ENCODE results near the gene HLA-DMB.

HLA-DMB gene

GRCh38 chr6:32969685-32970412, 29.0 kb upstream of the HLA-DMB start:
- peak overlapping the region; percentile 87 for H3K4me3 ChIP-seq (ENCODE audit: low read depth, low read length)
- H3K9me3 ChIP-seq (ENCODE audit: severe bottlenecking): no peaks in the 10 kb centered on the region
- peak; percentile 83 for DNase-seq
- peaks cover 51% of the 10 kb centered on the region for H3K36me3 ChIP-seq
- TF ChIP-seq CTCF (IDR thresholded peaks at IDR 0.05; ENCODE audit: low read depth, low read length): peak; percentile 27; the same call in 1 of the 2 replicates
- peak overlapping the region; percentile 99 for H3K27ac ChIP-seq
- no peaks in the 10 kb centered on the region for H3K27me3 ChIP-seq (ENCODE audit: insufficient read depth, low read depth, severe bottlenecking)

- no peaks in the 10 kb centered on the region for H3K9me3 ChIP-seq (ENCODE audit: severe bottlenecking)
- peak overlapping the region; percentile 99 for H3K27ac ChIP-seq
- peak; percentile 91 for DNase-seq
- peak; percentile 16; the same call in 1 of the 2 replicates for TF ChIP-seq CTCF (IDR thresholded peaks at IDR 0.05; ENCODE audit: low read depth, low read length)
- H3K27me3 ChIP-seq (ENCODE audit: insufficient read depth, low read depth, severe bottlenecking): no peaks in the 10 kb centered on the region
- peak overlapping the region; percentile 87 for H3K4me3 ChIP-seq (ENCODE audit: low read depth, low read length)
- H3K36me3 ChIP-seq: peaks cover 43% of the 10 kb centered on the region
These were observed 28.2 kb upstream of the HLA-DMB start for GRCh38 chr6:32968867-32969684.

- no peaks in the 10 kb centered on the region for H3K27me3 ChIP-seq (ENCODE audit: insufficient read depth, low read depth, severe bottlenecking)
- no peaks in the 10 kb centered on the region for H3K9me3 ChIP-seq (ENCODE audit: severe bottlenecking)
- H3K4me3 ChIP-seq (ENCODE audit: low read depth, low read length): peak within 1 kb of the TSS; percentile 87
- no peak for TF ChIP-seq CTCF (IDR thresholded peaks at IDR 0.05; ENCODE audit: low read depth, low read length)
- peak; percentile 100 for DNase-seq
- peak within 1 kb of the TSS; percentile 99 for H3K27ac ChIP-seq
- H3K36me3 ChIP-seq: peaks cover 35% of the 10 kb centered on the region
These were observed 27.5 kb upstream of the HLA-DMB start, which contains the start of gene BRD2 for GRCh38 chr6:32968093-32968866. Gene BRD2, plus strand, starts transcription at chr6:32968594. Its CDS starts 4,305 bp downstream, at chr6:32972899.

GRCh38 chr6:32967151-32968091, 26.6 kb upstream of the HLA-DMB start:
- Histone ChIP-seq H3K4me3 (ENCODE audit: low read depth, low read length) (peak overlapping the region; percentile 87), H3K27me3 (ENCODE audit: insufficient read depth, low read depth, severe bottlenecking) (no peaks in the 10 kb centered on the region), H3K27ac (peak overlapping the region; percentile 99), H3K36me3 (peaks cover 27% of the 10 kb centered on the region), H3K9me3 (ENCODE audit: severe bottlenecking) (no peaks in the 10 kb centered on the region)
- TF ChIP-seq CTCF (IDR thresholded peaks at IDR 0.05; ENCODE audit: low read depth, low read length): peak; percentile 70
- DNase-seq: peak; percentile 92

GRCh38 chr6:32964776-32965175, 23.9 kb upstream of the HLA-DMB start:
- no peak for DNase-seq
- Histone ChIP-seq H3K36me3 (peaks cover 9% of the 10 kb centered on the region), H3K4me3 (ENCODE audit: low read depth, low read length) (no peak overlapping the region), H3K27me3 (ENCODE audit: insufficient read depth, low read depth, severe bottlenecking) (no peaks in the 10 kb centered on the region), H3K27ac (no peak overlapping the region), H3K9me3 (ENCODE audit: severe bottlenecking) (peaks cover 3% of the 10 kb centered on the region)
- TF ChIP-seq CTCF (IDR thresholded peaks at IDR 0.05; ENCODE audit: low read depth, low read length): no peak

All from WERI-Rb-1 (cell line).